GM18861 (cell line): Measurements from ENCODE around the gene MTHFS.

Experiments used
- ATAC-seq: cut with Tn5 transposase; IDR thresholded peaks from one replicate; pipeline ENCODE4 v1.9.1; 2021; ENCODE audit not compliant: unreplicated experiment

MTHFS gene

GRCh38 chr15:79824136-79824701 is 72.6 kb downstream of the MTHFS start:
- no peak for ATAC-seq

- no peak for ATAC-seq
Measured at GRCh38 chr15:79820820-79821219, 76.0 kb downstream of the MTHFS start.

- ATAC-seq: no peak
Measured at GRCh38 chr15:79820176-79820575, 76.6 kb downstream of the MTHFS start.

- ATAC-seq: no peak
Measured at GRCh38 chr15:79816571-79816970, 80.2 kb downstream of the MTHFS start.

- ATAC-seq: no peak
Measured at GRCh38 chr15:79815468-79815867, 81.3 kb downstream of the MTHFS start.

- no peak for ATAC-seq
Measured at GRCh38 chr15:79812541-79812940, 84.3 kb downstream of the MTHFS start.

- ATAC-seq: no peak
Measured at GRCh38 chr15:79811406-79812405, 85.1 kb downstream of the MTHFS start.

- ATAC-seq: no peak
Measured at GRCh38 chr15:79804838-79805237, 92.0 kb downstream of the MTHFS start.

GRCh38 chr15:79798311-79798710 is 98.5 kb downstream of the MTHFS start:
- ATAC-seq: no peak
